Memory B cell (primary cell): ENCODE data around the gene IL21R.

Source experiments
- ATAC-seq: fragments of 150-1000 bp; cut with Tn5 transposase; 2 replicates; pipeline ENCODE4 v1.10.0; 2021; ENCODE audit warnings: low read depth, mild to moderate bottlenecking, moderate library complexity
- DNase-seq, 2 donors: peaks; one replicate each; pipeline ENCODE4 v3.0.0; 2022; ENCODE audit warnings: low spot score in 2 of 2
- H3K27ac Mint-ChIP-seq: one replicate; pipeline ENCODE4 v1.8.0; 2022; ENCODE audit warnings: mild to moderate bottlenecking, moderate library complexity, mixed read lengths
- H3K27me3 Mint-ChIP-seq: one replicate; pipeline ENCODE4 v1.8.0; 2022; ENCODE audit warnings: mixed read lengths
- H3K36me3 Mint-ChIP-seq: one replicate; pipeline ENCODE4 v1.8.0; 2022; ENCODE audit warnings: mild to moderate bottlenecking, mixed read lengths
- H3K4me1 Mint-ChIP-seq: one replicate; pipeline ENCODE4 v1.8.0; 2022; ENCODE audit warnings: mixed read lengths
- H3K4me3 Mint-ChIP-seq: one replicate; pipeline ENCODE4 v1.8.0; 2022; ENCODE audit warnings: mild to moderate bottlenecking, moderate library complexity, mixed read lengths
- H3K9me3 Mint-ChIP-seq: one replicate; pipeline ENCODE4 v1.8.0; 2022; ENCODE audit warnings: mixed read lengths

Gene IL21R

GRCh38 chr16:27472091-27473020 is 70.4 kb downstream of the IL21R start:
- no peak for DNase-seq
- no peak overlapping the region for H3K27ac Mint-ChIP-seq
- H3K36me3 Mint-ChIP-seq, result peaks cover 62% of the 10 kb centered on the region

DNA sequence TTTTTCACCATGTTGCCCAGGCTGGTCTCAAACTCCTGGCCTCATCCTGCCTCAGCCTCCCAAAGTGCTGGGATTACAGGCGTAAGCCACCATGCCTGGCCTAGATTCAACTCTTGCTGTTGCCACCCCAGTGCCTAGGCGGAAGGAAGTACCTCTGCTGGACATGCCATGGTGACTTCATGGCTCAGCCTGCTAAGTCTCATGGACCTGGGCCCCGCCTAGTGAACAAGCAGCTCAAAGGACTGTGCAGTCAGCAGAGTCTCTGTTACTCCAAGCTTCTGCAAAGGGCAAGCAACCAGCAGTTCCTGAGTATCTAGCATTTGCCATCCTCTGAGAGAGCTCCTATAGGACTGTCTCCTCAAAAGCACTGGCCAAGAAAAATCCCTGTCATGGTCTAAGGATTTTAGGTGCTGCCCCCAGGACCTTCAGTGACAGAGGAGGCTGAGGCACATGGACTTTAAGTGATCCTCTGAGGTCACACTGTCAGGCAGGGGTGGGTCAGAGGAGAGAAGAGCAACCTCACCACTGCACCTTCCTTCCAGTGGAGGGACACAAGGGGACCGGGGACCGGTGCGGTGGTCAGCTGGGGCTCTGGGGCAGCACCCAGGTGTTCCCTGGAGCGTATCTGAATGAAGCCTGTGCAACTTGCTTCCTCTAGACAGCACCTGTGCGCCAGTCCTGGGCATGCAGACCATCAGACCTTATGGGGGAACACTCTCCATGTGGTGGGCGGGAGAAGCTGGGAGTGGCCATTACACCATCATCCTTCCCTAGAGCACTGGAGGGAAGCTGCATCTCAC is 71.3 kb downstream of the IL21R start:
- no peaks in the 10 kb centered on the region for H3K27me3 Mint-ChIP-seq
- no peak overlapping the region for H3K4me3 Mint-ChIP-seq
- DNase-seq, result no peak
- H3K27ac Mint-ChIP-seq, result no peak overlapping the region
- no peaks in the 10 kb centered on the region for H3K4me1 Mint-ChIP-seq
- H3K36me3 Mint-ChIP-seq, result peaks cover 57% of the 10 kb centered on the region
- H3K9me3 Mint-ChIP-seq, result no peaks in the 10 kb centered on the region
- ATAC-seq, result no peak

More at GRCh38 chr16:27472091-27473020, 70.4 kb downstream of the IL21R start:
- Mint-ChIP-seq H3K27me3 (no peaks in the 10 kb centered on the region), H3K4me1 (no peaks in the 10 kb centered on the region), H3K9me3 (no peaks in the 10 kb centered on the region), H3K4me3 (no peak overlapping the region)
- ATAC-seq, result no peak

- Mint-ChIP-seq H3K27me3 (no peaks in the 10 kb centered on the region), H3K36me3 (peaks cover 56% of the 10 kb centered on the region), H3K27ac (no peak overlapping the region)
Observed at GRCh38 chr16:27474041-27474440, 72.1 kb downstream of the IL21R start.

DNA sequence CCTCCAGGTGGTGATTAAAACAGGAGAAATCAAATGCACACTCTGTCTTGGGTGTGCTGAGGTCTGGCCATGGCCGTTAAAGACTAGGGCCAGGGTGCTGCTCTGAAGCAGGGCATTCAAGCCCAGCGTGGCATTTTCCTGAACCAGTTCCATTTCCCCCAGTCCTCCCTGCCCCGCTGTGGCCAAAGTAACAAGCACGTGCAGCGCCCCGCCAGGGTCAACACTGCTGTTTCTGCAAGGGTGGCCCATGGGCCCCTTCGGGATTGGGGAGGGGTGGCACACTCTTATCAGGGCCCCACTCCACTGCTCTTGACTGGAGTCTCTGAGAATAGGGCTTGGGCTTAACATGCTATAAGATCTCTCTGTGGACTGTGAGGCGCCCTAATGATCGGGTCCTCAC is 72.9 kb downstream of the IL21R start:
- ATAC-seq (no peak), DNase-seq (no peak)
- Mint-ChIP-seq H3K27ac (no peak overlapping the region), H3K27me3 (no peaks in the 10 kb centered on the region), H3K36me3 (peaks cover 50% of the 10 kb centered on the region), H3K9me3 (no peaks in the 10 kb centered on the region), H3K4me3 (no peak overlapping the region), H3K4me1 (no peaks in the 10 kb centered on the region)

More at GRCh38 chr16:27474041-27474440, 72.1 kb downstream of the IL21R start:
- H3K4me1 Mint-ChIP-seq, result no peaks in the 10 kb centered on the region
- no peak for ATAC-seq
- DNase-seq, result no peak
- H3K4me3 Mint-ChIP-seq, result no peak overlapping the region
- H3K9me3 Mint-ChIP-seq, result no peaks in the 10 kb centered on the region

- H3K27ac Mint-ChIP-seq, result no peak overlapping the region
- no peaks in the 10 kb centered on the region for H3K27me3 Mint-ChIP-seq
- ATAC-seq, result no peak
- DNase-seq, result no peak
- H3K4me1 Mint-ChIP-seq, result no peaks in the 10 kb centered on the region
- peaks cover 50% of the 10 kb centered on the region for H3K36me3 Mint-ChIP-seq
- H3K9me3 Mint-ChIP-seq, result no peaks in the 10 kb centered on the region
- no peak overlapping the region for H3K4me3 Mint-ChIP-seq
Observed at GRCh38 chr16:27475561-27475960, 73.6 kb downstream of the IL21R start.

GRCh38 chr16:27476240-27476639 is 74.3 kb downstream of the IL21R start:
- H3K36me3 Mint-ChIP-seq, result peaks cover 46% of the 10 kb centered on the region
- H3K4me3 Mint-ChIP-seq, result no peak overlapping the region
- no peaks in the 10 kb centered on the region for H3K9me3 Mint-ChIP-seq
- no peak for DNase-seq
- ATAC-seq, result no peak
- no peaks in the 10 kb centered on the region for H3K4me1 Mint-ChIP-seq
- H3K27ac Mint-ChIP-seq, result no peak overlapping the region
- H3K27me3 Mint-ChIP-seq, result no peaks in the 10 kb centered on the region

- no peak overlapping the region for H3K4me3 Mint-ChIP-seq
- no peak overlapping the region for H3K27ac Mint-ChIP-seq
- DNase-seq (no peak), ATAC-seq (no peak)
- no peaks in the 10 kb centered on the region for H3K4me1 Mint-ChIP-seq
- H3K27me3 Mint-ChIP-seq, result no peaks in the 10 kb centered on the region
- peaks cover 61% of the 10 kb centered on the region for H3K36me3 Mint-ChIP-seq
- no peaks in the 10 kb centered on the region for H3K9me3 Mint-ChIP-seq
Observed at GRCh38 chr16:27480761-27481160, 78.8 kb downstream of the IL21R start.

- H3K4me3 Mint-ChIP-seq, result no peak overlapping the region
- H3K9me3 Mint-ChIP-seq, result no peaks in the 10 kb centered on the region
- H3K4me1 Mint-ChIP-seq, result no peaks in the 10 kb centered on the region
- no peaks in the 10 kb centered on the region for H3K27me3 Mint-ChIP-seq
- DNase-seq, result no peak
- ATAC-seq, result no peak
- H3K27ac Mint-ChIP-seq, result no peak overlapping the region
- peaks cover 57% of the 10 kb centered on the region for H3K36me3 Mint-ChIP-seq
Observed at GRCh38 chr16:27481282-27481934, 79.4 kb downstream of the IL21R start.

DNA sequence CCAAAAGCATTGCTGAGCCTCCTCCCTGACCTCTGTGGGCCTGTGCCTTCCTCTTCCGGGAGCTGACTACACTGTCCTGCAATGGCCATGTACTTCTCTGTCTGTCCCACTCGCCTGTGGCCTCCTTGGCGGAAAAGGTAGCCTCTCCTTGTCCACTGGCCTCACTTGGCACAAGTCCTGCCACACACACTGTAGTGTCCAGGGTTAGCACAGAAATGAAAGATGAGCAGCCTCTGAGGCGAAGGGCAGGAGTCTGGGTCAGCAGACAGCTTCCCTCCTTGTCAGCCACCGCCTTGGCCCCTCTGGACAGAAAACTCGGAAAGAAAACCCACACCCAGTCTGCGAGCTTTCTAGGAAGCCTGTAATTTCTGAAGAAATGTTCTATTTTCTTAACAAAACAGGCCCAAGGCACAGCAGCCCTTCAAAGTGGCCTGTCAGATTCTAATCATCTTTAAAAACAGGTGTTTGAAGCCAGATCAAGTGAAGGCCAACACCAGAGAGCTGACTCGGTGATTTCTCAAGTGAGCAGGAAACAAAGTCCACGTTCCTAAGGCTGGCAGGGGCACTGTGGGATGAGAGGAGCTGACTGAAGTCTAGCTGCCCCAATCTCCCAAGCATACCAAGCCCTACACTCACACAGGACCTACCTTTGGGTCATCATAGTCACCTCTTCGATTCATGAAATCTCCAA is 80.6 kb downstream of the IL21R start:
- Mint-ChIP-seq H3K27me3 (no peaks in the 10 kb centered on the region), H3K36me3 (peaks cover 58% of the 10 kb centered on the region), H3K27ac (no peak overlapping the region), H3K4me1 (no peaks in the 10 kb centered on the region), H3K9me3 (no peaks in the 10 kb centered on the region), H3K4me3 (no peak overlapping the region)
- ATAC-seq (no peak), DNase-seq (no peak)

DNA sequence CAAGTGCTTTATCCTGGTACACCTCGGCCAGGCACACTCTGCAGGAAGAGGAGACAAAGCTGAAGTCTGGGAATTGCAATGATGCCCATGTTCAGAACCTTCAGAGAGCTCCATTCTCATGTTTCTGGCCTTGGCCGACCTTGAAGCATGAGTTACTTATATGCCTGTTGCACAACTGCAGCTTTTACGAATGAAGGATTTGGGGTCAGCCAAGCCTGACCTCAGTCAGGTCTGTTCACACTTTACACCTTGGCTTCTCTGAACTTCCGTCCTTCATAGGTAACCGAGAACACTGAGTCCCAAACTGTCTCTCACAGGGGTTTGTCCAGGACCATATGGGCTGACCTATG is 81.1 kb downstream of the IL21R start:
- no peaks in the 10 kb centered on the region for H3K27me3 Mint-ChIP-seq
- H3K4me1 Mint-ChIP-seq, result no peaks in the 10 kb centered on the region
- no peak overlapping the region for H3K27ac Mint-ChIP-seq
- H3K9me3 Mint-ChIP-seq, result no peaks in the 10 kb centered on the region
- no peak overlapping the region for H3K4me3 Mint-ChIP-seq
- peaks cover 58% of the 10 kb centered on the region for H3K36me3 Mint-ChIP-seq
- DNase-seq (no peak), ATAC-seq (no peak)

DNA sequence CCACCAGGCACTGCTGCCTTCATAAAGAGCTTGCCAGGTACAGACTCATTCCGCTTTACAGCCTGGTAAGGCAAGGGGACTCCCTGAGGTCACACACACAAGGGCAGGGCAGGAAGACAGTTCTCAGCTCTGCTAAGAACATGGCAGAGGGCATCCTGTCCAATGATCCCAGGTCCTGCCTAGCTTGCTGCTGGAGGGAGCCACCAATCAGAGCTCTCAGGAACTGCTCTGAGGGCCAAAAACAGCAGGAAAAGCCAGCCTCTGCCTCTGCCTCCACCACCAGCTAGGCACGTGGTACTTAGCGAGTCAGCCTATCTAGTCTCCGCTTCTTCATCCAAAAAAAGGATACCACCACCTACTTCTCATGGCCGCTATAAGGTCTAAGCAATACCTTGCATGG is 81.7 kb downstream of the IL21R start:
- H3K27ac Mint-ChIP-seq, result no peak overlapping the region
- H3K4me3 Mint-ChIP-seq, result no peak overlapping the region
- H3K27me3 Mint-ChIP-seq, result no peaks in the 10 kb centered on the region
- H3K9me3 Mint-ChIP-seq, result no peaks in the 10 kb centered on the region
- DNase-seq, result no peak
- ATAC-seq, result no peak
- H3K36me3 Mint-ChIP-seq, result peaks cover 58% of the 10 kb centered on the region
- H3K4me1 Mint-ChIP-seq, result no peaks in the 10 kb centered on the region

- Mint-ChIP-seq H3K27me3 (no peaks in the 10 kb centered on the region), H3K4me1 (no peaks in the 10 kb centered on the region), H3K36me3 (peaks cover 61% of the 10 kb centered on the region), H3K27ac (no peak overlapping the region), H3K9me3 (no peaks in the 10 kb centered on the region), H3K4me3 (no peak overlapping the region)
- ATAC-seq (no peak), DNase-seq (no peak)
Observed at GRCh38 chr16:27485126-27485525, 83.2 kb downstream of the IL21R start.

DNA sequence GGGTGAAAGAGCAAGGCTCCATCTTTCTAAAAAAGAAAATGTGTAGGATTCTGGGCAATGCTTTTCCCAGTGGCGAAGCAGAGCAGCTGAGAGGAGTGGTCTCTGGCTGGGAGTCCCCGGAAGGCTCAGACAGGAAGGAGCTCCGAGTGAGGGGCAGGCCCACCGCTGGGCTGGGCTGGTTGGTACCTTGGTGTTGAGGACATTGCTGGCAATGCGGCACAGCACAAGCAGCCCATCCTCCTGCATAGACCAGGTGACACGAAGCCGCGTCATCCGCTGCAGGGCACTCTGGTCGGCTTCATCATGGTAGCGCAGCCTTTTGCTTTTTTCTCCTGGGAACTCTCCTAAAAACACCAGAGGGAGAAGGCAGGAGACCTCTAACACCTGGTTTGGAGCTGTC is 83.8 kb downstream of the IL21R start:
- H3K36me3 Mint-ChIP-seq, result peaks cover 55% of the 10 kb centered on the region
- no peaks in the 10 kb centered on the region for H3K4me1 Mint-ChIP-seq
- no peak overlapping the region for H3K4me3 Mint-ChIP-seq
- H3K27ac Mint-ChIP-seq, result no peak overlapping the region
- no peaks in the 10 kb centered on the region for H3K27me3 Mint-ChIP-seq
- no peak for ATAC-seq
- H3K9me3 Mint-ChIP-seq, result no peaks in the 10 kb centered on the region
- no peak for DNase-seq

DNA sequence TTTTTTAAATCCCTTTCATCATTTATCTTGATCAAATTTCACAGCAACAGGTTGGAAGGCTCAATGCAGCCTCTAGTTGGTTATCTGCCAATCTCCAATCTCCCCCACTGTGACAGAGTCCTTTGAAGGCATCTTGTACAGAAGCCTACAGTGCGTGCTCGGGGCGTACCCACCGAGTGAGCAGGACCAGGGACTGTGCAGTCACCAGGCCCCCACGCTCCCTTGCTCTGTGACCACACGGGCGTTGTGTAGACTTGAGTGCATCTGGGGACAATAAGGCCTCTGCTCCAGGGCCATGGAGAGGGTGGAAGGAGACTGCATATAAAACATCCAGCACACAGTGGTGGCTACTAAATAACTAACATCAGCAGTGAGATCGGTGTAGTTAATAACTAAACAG is 84.4 kb downstream of the IL21R start:
- no peak for ATAC-seq
- no peak overlapping the region for H3K4me3 Mint-ChIP-seq
- H3K27ac Mint-ChIP-seq, result no peak overlapping the region
- H3K4me1 Mint-ChIP-seq, result no peaks in the 10 kb centered on the region
- no peaks in the 10 kb centered on the region for H3K27me3 Mint-ChIP-seq
- H3K36me3 Mint-ChIP-seq, result peaks cover 57% of the 10 kb centered on the region
- H3K9me3 Mint-ChIP-seq, result no peaks in the 10 kb centered on the region
- no peak for DNase-seq
